RWPE1 (cell line): ENCODE results near the gene ZFX.

ENCODE experiments used
- CTCF ChIA-PET: fragments of 350-600 bp; sonication (Branson Sonifier 250); formaldehyde crosslinking; extraction: SDS; loops from one replicate; lab custom pipeline; 2021; lab: Yijun Ruan, JAX
- POLR2A ChIA-PET: fragments of 400-600 bp; formaldehyde crosslinking; extraction: SDS; loops from one replicate; lab custom pipeline; 2020; ENCODE audit warnings: antibody characterized with exemption; ENCODE audit not compliant: low non-redundant PET; lab: Yijun Ruan, JAX
- DNase-seq: peaks from one replicate; pipeline ENCODE4 v3.0.0; 2012; ENCODE audit warnings: low spot score
- H3K27ac ChIP-seq: fragments of 450-650 bp; 2 replicates; pipeline ENCODE4 v1.5.1; 2017
- TF ChIP-seq, protein P1 (sequence below): fragments of 450-650 bp; conservative IDR thresholded peaks from 2 replicates; pipeline ENCODE4 v1.5.1; 2017; ENCODE audit warnings: low read depth, mild to moderate bottlenecking

ZFX gene

DNA sequence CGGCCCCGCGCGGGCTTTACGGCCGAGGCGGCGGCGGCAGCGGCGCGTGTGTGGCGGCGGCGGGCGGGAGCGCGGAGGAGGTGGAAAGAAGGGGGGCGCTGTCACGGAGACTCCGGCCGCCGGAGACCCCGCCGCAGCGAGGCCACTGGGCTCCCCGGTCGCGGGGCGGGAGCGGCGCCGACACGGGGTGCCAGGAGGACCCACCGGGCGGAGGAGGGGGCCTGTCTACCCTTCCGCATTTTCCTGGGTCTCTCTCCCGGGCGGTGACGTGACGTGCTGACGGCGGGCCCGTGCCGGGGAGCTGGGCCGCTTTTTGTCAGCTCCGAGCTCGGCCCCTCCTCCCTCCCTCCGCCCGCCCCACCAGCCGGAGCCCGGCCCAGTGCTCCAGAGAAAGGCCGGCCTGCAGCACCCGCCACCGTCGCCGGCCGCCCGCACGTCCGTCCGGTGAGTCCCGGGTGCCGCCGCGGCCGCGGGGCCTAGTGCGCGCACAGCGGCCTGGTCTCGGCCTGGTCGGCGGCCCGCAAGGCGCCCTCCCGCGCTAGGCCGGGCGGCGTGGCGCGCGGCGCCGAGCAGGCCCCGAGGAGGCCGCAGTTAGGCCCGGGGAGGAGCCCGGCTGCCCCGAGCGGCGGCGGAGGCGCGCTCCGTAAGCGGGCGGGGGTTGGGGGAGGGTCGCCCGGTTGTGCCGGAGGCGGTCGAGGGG, at the start of gene ZFX:
TSS of gene ZFX (plus strand) at position 379 of the 700 bp plus-strand sequence. CDS start 23,014 bp downstream, outside the sequence.
- H3K27ac ChIP-seq: peak within 1 kb of the TSS; percentile 97
- DNase-seq: no peak
- ChIA-PET POLR2A (no interaction called here), CTCF (no interaction called here)
- TF ChIP-seq, protein P1, sequence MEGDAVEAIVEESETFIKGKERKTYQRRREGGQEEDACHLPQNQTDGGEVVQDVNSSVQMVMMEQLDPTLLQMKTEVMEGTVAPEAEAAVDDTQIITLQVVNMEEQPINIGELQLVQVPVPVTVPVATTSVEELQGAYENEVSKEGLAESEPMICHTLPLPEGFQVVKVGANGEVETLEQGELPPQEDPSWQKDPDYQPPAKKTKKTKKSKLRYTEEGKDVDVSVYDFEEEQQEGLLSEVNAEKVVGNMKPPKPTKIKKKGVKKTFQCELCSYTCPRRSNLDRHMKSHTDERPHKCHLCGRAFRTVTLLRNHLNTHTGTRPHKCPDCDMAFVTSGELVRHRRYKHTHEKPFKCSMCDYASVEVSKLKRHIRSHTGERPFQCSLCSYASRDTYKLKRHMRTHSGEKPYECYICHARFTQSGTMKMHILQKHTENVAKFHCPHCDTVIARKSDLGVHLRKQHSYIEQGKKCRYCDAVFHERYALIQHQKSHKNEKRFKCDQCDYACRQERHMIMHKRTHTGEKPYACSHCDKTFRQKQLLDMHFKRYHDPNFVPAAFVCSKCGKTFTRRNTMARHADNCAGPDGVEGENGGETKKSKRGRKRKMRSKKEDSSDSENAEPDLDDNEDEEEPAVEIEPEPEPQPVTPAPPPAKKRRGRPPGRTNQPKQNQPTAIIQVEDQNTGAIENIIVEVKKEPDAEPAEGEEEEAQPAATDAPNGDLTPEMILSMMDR: no peak

DNA sequence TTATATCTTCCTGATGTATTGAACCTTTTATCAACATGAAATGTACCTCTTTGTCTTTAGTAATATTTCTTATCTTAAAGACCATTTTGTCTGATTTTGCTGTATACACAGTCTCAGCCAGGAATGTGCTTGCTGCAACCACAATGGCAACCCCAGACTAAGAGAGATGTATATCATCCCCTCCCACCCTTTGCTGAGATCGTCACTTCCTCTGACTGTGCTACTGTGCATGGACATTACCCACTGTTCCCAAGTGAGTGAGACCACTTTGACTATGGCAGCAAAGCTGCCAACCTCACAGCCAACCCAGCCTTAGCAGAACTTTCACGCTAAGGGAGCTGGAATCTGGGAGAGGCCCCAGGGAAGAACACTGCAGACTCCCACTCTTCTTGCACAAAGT, 48.8 kb upstream of the ZFX start:
- TF ChIP-seq, protein P1: no peak
- DNase-seq: no peak
- no peak overlapping the region for H3K27ac ChIP-seq
- ChIA-PET POLR2A (no interaction called here), CTCF (no interaction called here)

DNA sequence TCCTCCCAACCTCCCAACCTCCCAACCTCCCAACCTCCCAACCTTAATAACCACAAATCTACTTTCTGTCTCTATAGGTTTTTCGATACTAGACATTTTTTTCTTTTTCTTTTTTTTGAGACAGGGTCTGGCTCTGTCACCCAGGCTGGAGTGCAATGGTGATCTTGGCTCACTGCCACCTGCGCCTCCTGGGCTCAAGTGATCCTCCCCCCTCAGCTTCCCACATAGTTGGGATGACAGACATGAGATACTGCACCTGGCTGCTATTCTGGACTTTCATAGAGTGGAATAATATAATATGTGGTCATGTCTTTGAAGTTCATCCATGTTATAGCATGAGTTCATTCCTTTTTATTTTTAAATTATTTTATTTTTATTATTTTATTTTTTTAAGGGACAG, 39.5 kb upstream of the ZFX start:
- ChIA-PET POLR2A (no interaction called here), CTCF (interaction anchor here (0.6 kb wide), 1 partner anchor 35 kb away, joined by 3 read pairs; no protein-coding TSS in a partner anchor)
- no peak for DNase-seq
- H3K27ac ChIP-seq: no peak overlapping the region
- TF ChIP-seq, protein P1: no peak

DNA sequence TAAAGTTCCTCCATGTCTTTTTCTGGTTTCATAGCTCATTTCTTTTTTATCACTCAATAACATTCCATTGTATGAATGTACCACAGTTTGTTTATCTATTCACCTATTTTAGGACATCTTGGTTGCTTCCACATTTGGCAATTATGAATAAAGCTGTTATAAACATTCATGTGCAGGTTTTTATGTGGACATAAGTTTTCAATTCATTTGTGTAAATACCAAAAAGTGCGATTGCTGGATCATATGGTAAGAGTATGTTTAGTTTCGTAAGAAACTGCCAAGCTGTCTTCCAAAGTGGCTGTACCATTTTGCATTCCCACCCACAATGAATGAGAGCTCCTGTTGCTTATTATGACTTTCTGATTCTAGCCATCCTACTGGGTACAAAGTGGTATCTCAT, 36.3 kb upstream of the ZFX start:
- DNase-seq: no peak
- TF ChIP-seq, protein P1: no peak
- POLR2A ChIA-PET: no interaction called here
- CTCF ChIA-PET: no interaction called here
- H3K27ac ChIP-seq: no peak overlapping the region

DNA sequence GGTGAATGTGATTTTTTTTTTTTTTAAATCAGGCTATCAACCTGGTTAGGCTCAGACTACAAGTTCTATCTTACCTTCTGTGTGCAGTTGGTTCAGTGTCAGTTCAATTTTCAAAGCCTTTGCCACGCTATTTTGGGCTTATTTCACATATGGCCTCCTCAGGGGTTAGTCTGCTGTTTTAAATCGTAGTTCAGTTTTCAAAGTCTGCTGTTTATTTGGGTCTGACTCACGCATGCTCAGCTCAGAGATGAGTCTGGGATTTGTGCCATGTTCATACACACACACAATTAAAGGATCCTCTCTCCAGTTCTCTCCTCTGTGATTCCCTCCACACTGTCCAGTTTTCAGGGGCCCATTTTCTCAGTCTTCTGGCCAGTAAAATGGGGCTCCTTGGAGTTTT, 32.3 kb upstream of the ZFX start:
- CTCF ChIA-PET: no interaction called here
- H3K27ac ChIP-seq: no peak overlapping the region
- TF ChIP-seq, protein P1: no peak
- POLR2A ChIA-PET: no interaction called here
- DNase-seq: peak; percentile 7

DNA sequence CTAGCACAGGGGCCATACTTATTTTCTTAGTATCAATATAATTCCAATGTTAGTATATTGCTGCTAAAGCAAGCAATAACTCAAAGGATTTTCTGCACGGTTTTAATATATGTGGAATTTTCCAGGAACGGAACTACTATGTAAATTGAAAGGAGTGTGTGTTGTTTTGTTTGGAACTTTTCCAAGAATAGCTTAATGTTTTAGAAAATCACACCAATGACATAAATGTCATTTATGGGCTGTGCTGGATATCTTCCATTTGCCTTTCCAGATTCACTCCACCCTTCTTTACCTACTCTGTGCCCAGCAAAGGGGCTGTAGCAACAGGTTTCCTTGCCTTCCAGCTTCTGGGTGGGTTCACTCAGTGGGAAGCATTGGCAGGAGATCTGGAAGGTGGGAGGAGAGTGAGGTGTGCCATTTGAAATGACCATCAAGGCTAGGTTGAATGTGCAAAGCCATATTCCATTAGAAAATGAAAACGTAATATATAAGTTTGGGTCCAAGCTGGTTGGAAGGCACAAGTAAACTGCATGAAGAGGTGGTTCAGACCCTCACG, 25.2 kb upstream of the ZFX start:
- ChIA-PET CTCF (no interaction called here), POLR2A (no interaction called here)
- no peak for DNase-seq
- H3K27ac ChIP-seq: no peak overlapping the region
- TF ChIP-seq, protein P1: no peak
